Upper lobe of left lung (tissue), 4 donors: ENCODE measurements around the gene MAP3K2.

Source experiments
- POLR2A ChIP-seq, 4 donors: fragments of 450-650 bp; IDR thresholded peaks; one replicate each; pipeline ENCODE4 v1.5.1; 2016 to 2017; ENCODE audit warnings: antibody characterized with exemption in 4 of 4, mild to moderate bottlenecking in 2 of 4
- TF ChIP-seq, protein P1 (sequence below), 6 experiments: fragments of 450-650 bp in 4 of 6; fragments of 200-600 bp in 2 of 6; sonication (generic) in 2 of 6; IDR thresholded peaks; one replicate each; pipeline ENCODE4 v1.5.1; 2016 to 2019; ENCODE audit warnings: antibody characterized with exemption in 6 of 6

DNA sequence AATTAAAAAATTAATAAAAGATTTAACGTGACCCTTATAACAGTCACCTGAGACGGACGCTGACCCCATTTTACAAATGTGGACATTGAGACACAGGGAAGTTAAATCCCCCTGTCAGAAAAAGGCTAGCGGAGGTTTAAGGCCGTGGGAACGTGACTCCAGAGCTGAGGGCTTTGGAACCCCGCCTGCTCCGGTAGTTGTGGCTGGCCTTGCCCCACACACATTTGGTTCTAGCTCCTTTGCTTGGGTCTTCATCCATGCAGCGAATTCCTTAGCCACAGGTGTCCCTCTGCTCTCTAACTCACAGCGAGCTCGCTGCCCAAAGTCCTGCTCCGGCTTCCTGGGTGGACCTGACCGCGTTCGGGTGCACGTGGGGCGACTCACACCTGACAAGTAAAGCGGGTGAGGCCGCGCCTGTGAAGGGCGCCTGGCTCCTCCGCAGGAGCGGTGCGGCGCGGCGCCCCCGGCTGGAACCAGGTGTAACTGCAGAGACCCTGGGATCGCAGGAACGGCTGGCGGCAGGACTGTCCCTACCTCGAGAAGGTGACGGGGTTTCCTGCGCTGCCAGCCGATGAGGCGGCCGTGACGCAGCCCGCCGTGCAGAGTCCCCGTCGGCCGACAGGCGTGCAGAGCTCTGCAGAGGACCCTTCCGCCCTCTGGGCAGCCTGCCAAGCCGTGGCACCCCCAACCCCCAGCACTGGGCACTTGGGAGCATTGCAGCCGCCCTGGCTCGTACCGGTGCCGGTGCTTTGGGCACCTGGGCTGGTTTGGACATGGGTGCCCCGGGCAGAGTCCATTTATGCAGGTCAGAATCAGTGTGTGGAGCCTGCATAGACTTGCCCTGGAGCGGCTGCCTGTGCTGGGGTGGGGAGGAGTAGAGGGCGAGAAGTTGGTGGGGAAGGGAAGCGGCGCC is 28.1 kb upstream of the MAP3K2 start:
- no peak for TF ChIP-seq POLR2A (IDR thresholded peaks at IDR 0.05)
- TF ChIP-seq, protein P1, sequence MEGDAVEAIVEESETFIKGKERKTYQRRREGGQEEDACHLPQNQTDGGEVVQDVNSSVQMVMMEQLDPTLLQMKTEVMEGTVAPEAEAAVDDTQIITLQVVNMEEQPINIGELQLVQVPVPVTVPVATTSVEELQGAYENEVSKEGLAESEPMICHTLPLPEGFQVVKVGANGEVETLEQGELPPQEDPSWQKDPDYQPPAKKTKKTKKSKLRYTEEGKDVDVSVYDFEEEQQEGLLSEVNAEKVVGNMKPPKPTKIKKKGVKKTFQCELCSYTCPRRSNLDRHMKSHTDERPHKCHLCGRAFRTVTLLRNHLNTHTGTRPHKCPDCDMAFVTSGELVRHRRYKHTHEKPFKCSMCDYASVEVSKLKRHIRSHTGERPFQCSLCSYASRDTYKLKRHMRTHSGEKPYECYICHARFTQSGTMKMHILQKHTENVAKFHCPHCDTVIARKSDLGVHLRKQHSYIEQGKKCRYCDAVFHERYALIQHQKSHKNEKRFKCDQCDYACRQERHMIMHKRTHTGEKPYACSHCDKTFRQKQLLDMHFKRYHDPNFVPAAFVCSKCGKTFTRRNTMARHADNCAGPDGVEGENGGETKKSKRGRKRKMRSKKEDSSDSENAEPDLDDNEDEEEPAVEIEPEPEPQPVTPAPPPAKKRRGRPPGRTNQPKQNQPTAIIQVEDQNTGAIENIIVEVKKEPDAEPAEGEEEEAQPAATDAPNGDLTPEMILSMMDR (IDR thresholded peaks at IDR 0.05), result peak; percentile 66 to 94 (median 89)
